OCI-LY3 (cell line): Measurements from ENCODE around the gene IL11.

Experiments
- CTCF ChIP-seq: fragments of 200-600, 300-600 bp; sonication (generic); IDR thresholded peaks from 2 replicates; pipeline ENCODE4 v1.5.1; 2014; ENCODE audit warnings: antibody characterized with exemption, low read length, low read depth
- EZH2phosphoT487 ChIP-seq: fragments of 200-600 bp; shearing (Covaris generic); IDR thresholded peaks from 2 replicates; pipeline ENCODE4 v1.6.1; 2018; ENCODE audit warnings: antibody characterized with exemption, mixed run types, low read depth

GRCh38 chr19:55360902-55361301 lies 9.4 kb downstream of the IL11 start:
- no peak for TF ChIP-seq EZH2phosphoT487
- no peak for TF ChIP-seq CTCF
